ENCODE data around the gene CALML6.

DNA sequence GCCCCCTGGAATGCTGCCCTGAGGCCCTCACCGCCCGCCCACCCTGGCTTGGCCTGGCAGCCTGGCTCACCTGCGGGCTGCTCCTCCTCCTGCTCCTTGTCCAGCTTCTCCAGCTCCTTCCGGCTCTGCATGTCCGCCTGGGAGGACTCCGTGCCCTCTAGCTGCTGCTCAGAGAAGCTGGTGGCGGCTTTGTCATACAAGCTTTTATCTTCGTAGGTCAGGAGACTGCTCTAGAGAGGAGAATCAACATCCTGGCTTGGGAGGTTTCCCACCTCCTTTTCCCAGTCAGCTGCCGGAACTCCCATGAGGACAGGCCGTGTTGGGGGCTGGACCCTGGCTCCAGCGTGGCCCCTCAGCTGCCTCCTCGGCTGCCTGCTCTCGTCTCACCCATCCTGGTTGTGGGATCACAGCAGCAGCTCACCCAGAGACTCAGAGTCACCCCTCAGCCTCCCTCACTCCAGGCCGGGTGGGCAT, 40.6 kb downstream of the CALML6 start:
- TF ChIP-seq, protein P1, sequence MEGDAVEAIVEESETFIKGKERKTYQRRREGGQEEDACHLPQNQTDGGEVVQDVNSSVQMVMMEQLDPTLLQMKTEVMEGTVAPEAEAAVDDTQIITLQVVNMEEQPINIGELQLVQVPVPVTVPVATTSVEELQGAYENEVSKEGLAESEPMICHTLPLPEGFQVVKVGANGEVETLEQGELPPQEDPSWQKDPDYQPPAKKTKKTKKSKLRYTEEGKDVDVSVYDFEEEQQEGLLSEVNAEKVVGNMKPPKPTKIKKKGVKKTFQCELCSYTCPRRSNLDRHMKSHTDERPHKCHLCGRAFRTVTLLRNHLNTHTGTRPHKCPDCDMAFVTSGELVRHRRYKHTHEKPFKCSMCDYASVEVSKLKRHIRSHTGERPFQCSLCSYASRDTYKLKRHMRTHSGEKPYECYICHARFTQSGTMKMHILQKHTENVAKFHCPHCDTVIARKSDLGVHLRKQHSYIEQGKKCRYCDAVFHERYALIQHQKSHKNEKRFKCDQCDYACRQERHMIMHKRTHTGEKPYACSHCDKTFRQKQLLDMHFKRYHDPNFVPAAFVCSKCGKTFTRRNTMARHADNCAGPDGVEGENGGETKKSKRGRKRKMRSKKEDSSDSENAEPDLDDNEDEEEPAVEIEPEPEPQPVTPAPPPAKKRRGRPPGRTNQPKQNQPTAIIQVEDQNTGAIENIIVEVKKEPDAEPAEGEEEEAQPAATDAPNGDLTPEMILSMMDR (IDR thresholded peaks at IDR 0.05 in 8 of 11, conservative IDR thresholded peaks at IDR 0.05 in 3 of 11), result no peak
- TF ChIP-seq POLR2A (IDR thresholded peaks at IDR 0.05) (no peak), POLR2AphosphoS5 (IDR thresholded peaks at IDR 0.05) (no peak)

Measured in spleen (tissue), 7 donors.